ENCODE measurements around the gene KLHL17. TPM values are rescaled to one million over a fixed set of nuclear protein-coding genes. Genes with fewer than 3 reads are reported as not detected.

Gene KLHL17
- total RNA-seq, 6 experiments from 2014 or later, result 12.2 to 17.5 (median 13.2) TPM

DNA sequence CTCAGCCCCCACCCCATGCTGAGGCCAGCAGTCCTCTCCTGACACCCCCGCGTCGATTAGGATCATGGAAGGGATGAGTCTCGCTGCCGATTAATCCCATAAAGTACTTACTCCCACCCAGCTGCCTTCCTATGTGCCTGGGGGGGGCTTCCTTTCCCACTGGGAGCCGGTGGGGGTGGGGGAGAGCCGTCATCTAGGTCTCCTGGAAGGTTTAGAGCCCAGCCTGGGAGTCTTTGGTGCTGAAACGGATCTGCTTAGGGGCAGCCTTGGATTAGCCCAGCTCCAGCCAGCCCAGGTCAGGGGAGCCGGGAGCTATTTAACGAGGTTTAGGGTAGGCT is 26.8 kb upstream of the KLHL17 start:
- TF ChIP-seq CTCF (IDR thresholded peaks at IDR 0.05), result no peak
- Mint-ChIP-seq H3K36me3 (ENCODE audit: low read depth) (no peaks in the 10 kb centered on the region), H3K4me1 (ENCODE audit: low read depth) (peaks cover 10% of the 10 kb centered on the region), H3K4me3 (no peak overlapping the region), H3K27ac (no peak overlapping the region), H3K9me3 (no peaks in the 10 kb centered on the region), H3K27me3 (ENCODE audit: insufficient read depth) (peaks cover 1% of the 10 kb centered on the region)
- DNase-seq, result no peak

- Mint-ChIP-seq H3K9me3 (no peaks in the 10 kb centered on the region), H3K4me3 (no peak overlapping the region), H3K36me3 (ENCODE audit: low read depth) (no peaks in the 10 kb centered on the region), H3K27me3 (ENCODE audit: insufficient read depth) (peaks cover 1% of the 10 kb centered on the region), H3K27ac (no peak overlapping the region), H3K4me1 (ENCODE audit: low read depth) (peaks cover 18% of the 10 kb centered on the region)
- DNase-seq, result no peak
- no peak for TF ChIP-seq CTCF (IDR thresholded peaks at IDR 0.05)
Measured at GRCh38 chr1:934991-935750, 25.2 kb upstream of the KLHL17 start.

DNA sequence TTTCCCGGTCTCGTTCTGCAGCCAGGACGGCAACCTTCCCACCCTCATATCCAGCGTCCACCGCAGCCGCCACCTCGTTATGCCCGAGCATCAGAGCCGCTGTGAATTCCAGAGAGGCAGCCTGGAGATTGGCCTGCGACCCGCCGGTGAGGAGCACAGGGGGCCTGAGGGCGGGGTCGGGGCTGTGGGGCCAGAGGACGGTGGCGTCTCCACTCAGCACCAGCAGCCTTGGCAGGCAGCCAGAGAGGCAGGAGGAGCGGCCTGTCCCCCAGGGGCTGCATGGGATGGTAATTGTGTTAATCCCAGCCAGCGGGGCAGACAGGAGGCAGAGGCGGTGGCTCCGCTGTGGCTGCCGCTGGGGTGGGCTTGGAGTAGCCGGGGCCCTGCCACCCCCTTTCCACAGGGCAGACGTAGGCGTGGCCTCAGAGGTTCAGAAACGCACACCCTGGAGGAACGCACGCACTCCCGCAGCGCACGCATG is 24.6 kb upstream of the KLHL17 start:
- Mint-ChIP-seq H3K4me3 (no peak overlapping the region), H3K27ac (no peak overlapping the region), H3K36me3 (ENCODE audit: low read depth) (no peaks in the 10 kb centered on the region), H3K9me3 (no peaks in the 10 kb centered on the region), H3K27me3 (ENCODE audit: insufficient read depth) (peaks cover 1% of the 10 kb centered on the region), H3K4me1 (ENCODE audit: low read depth) (peaks cover 20% of the 10 kb centered on the region)
- DNase-seq, result no peak
- no peak for TF ChIP-seq CTCF (IDR thresholded peaks at IDR 0.05)

- Mint-ChIP-seq H3K36me3 (ENCODE audit: low read depth) (no peaks in the 10 kb centered on the region), H3K27me3 (ENCODE audit: insufficient read depth) (peaks cover 3% of the 10 kb centered on the region), H3K27ac (no peak overlapping the region), H3K4me1 (ENCODE audit: low read depth) (peaks cover 27% of the 10 kb centered on the region), H3K9me3 (no peaks in the 10 kb centered on the region), H3K4me3 (no peak overlapping the region)
- TF ChIP-seq CTCF (IDR thresholded peaks at IDR 0.05), result no peak
- DNase-seq, result no peak
Measured at GRCh38 chr1:936348-937264, 23.8 kb upstream of the KLHL17 start.

- H3K27ac Mint-ChIP-seq, result no peak overlapping the region
- H3K4me3 Mint-ChIP-seq, result no peak overlapping the region
- TF ChIP-seq CTCF (IDR thresholded peaks at IDR 0.05), result no peak
- H3K27me3 Mint-ChIP-seq (ENCODE audit: insufficient read depth), result peaks cover 3% of the 10 kb centered on the region
- no peak for DNase-seq
- H3K9me3 Mint-ChIP-seq, result no peaks in the 10 kb centered on the region
- no peaks in the 10 kb centered on the region for H3K36me3 Mint-ChIP-seq (ENCODE audit: low read depth)
- peaks cover 27% of the 10 kb centered on the region for H3K4me1 Mint-ChIP-seq (ENCODE audit: low read depth)
Measured at GRCh38 chr1:937521-937920, 22.9 kb upstream of the KLHL17 start.
